GM23338 (cell line): ENCODE results near the gene PPP2R5C. TPM values are rescaled to one million over a fixed set of nuclear protein-coding genes. Genes with fewer than 3 reads are reported as not detected.

Experiments used
- ATAC-seq: fragments of 200-7000 bp; cut with Tn5 transposase; 3 replicates; pipeline ENCODE4 v1.9.1; 2020
- DNase-seq: peaks from one replicate; pipeline ENCODE4 v3.0.0-alpha.2; 2015; ENCODE audit warnings: low spot score
- H2AFZ ChIP-seq: fragments of 200-600 bp; sonication (generic); 2 replicates; pipeline ENCODE4 v1.8.0; 2016; ENCODE audit warnings: antibody characterized with exemption, mild to moderate bottlenecking, moderate library complexity
- H3F3A ChIP-seq: fragments of 200-600 bp; sonication (generic); replicated peaks from 2 replicates; pipeline ENCODE4 v1.8.0; 2017; ENCODE audit warnings: antibody characterized with exemption, mixed run types, low read depth
- H3K27ac ChIP-seq: fragments of 200-600 bp; sonication (generic); 2 replicates; pipeline ENCODE4 v1.6.1; 2016; ENCODE audit warnings: low read depth
- H3K27me3 ChIP-seq: fragments of 200-600 bp; sonication (generic); 2 replicates; pipeline ENCODE4 v1.8.0; 2016; ENCODE audit warnings: mild to moderate bottlenecking, mixed run types, moderate library complexity; ENCODE audit not compliant: insufficient read depth
- H3K36me3 ChIP-seq: fragments of 200-600 bp; sonication (generic); 2 replicates; pipeline ENCODE4 v1.8.0; 2016; ENCODE audit warnings: mild to moderate bottlenecking; ENCODE audit not compliant: insufficient read depth
- H3K4me1 ChIP-seq: fragments of 200-600 bp; sonication (generic); 2 replicates; pipeline ENCODE4 v1.8.0; 2016; ENCODE audit warnings: mild to moderate bottlenecking, moderate library complexity; ENCODE audit not compliant: insufficient read depth
- H3K4me2 ChIP-seq: fragments of 200-600 bp; sonication (generic); 2 replicates; pipeline ENCODE4 v1.7.1; 2017; ENCODE audit warnings: mixed run types
- H3K4me3 ChIP-seq: fragments of 200-600 bp; sonication (generic); 2 replicates; pipeline ENCODE4 v1.6.1; 2016; ENCODE audit warnings: mixed run types
- H3K79me2 ChIP-seq: fragments of 200-600 bp; sonication (generic); replicated peaks from 2 replicates; pipeline ENCODE4 v1.8.0; 2017; ENCODE audit warnings: mild to moderate bottlenecking; ENCODE audit not compliant: insufficient read depth
- H3K9me2 ChIP-seq: fragments of 200-600 bp; sonication (generic); 2 replicates; pipeline ENCODE4 v1.8.0; 2017; ENCODE audit not compliant: insufficient read depth
- H4K20me1 ChIP-seq: fragments of 200-600 bp; sonication (generic); replicated peaks from 2 replicates; pipeline ENCODE4 v1.8.0; 2017; ENCODE audit warnings: mild to moderate bottlenecking; ENCODE audit not compliant: insufficient read depth
- H3K27ac Mint-ChIP-seq: 2 replicates; pipeline ENCODE4 v1.8.0; 2020; ENCODE audit warnings: inconsistent platforms, mild to moderate bottlenecking, moderate library complexity, mixed read lengths
- H3K27me3 Mint-ChIP-seq: 3 replicates; pipeline ENCODE4 v1.8.0; 2022; ENCODE audit warnings: low read depth, mild to moderate bottlenecking, moderate library complexity, mixed read lengths, inconsistent platforms; ENCODE audit not compliant: insufficient read depth, poor library complexity
- H3K36me3 Mint-ChIP-seq: 3 replicates; pipeline ENCODE4 v1.8.0; 2021; ENCODE audit warnings: low read depth, mild to moderate bottlenecking, inconsistent platforms, moderate library complexity, mixed read lengths
- H3K4me1 Mint-ChIP-seq: 3 replicates; pipeline ENCODE4 v1.8.0; 2020; ENCODE audit warnings: mild to moderate bottlenecking, inconsistent platforms, mixed read lengths
- H3K4me3 Mint-ChIP-seq: 3 replicates; pipeline ENCODE4 v1.8.0; 2021; ENCODE audit warnings: moderate library complexity, mild to moderate bottlenecking, inconsistent platforms, mixed read lengths
- H3K9me3 Mint-ChIP-seq: 3 replicates; pipeline ENCODE4 v1.8.0; 2020; ENCODE audit warnings: moderate library complexity, mild to moderate bottlenecking, inconsistent platforms, mixed read lengths
- CREB1 ChIP-seq: fragments of 250-450 bp; sonication (Bioruptor Pico); IDR thresholded peaks from 2 replicates; pipeline ENCODE4 v1.5.0; 2020; ENCODE audit warnings: low read depth, mild to moderate bottlenecking, moderate library complexity
- CTCF ChIP-seq, 2 experiments: fragments of 200-600 bp in 1 of 2; sonication (generic) in 1 of 2; conservative IDR thresholded peaks; 2 replicates each; pipeline versions ENCODE4 v1.5.1 to v1.6.1; 2016 to 2017; ENCODE audit warnings: antibody characterized with exemption in 2 of 2, low read depth in 2 of 2, mild to moderate bottlenecking in 2 of 2, moderate library complexity in 1 of 2
- EZH2phosphoT487 ChIP-seq: fragments of 200-600 bp; sonication (generic); IDR thresholded peaks from one replicate; pipeline ENCODE4 v1.8.1; 2018; ENCODE audit warnings: antibody characterized with exemption; ENCODE audit not compliant: unreplicated experiment
- JUNB ChIP-seq: IDR thresholded peaks from one replicate; pipeline ENCODE4 v1.6.1; 2016; ENCODE audit warnings: antibody characterized with exemption; ENCODE audit not compliant: unreplicated experiment
- NANOG ChIP-seq: IDR thresholded peaks from 2 replicates; pipeline ENCODE4 v1.6.1; 2016; ENCODE audit warnings: antibody characterized with exemption, borderline replicate concordance
- POLR2AphosphoS5 ChIP-seq: IDR thresholded peaks from 2 replicates; pipeline ENCODE4 v1.6.1; 2016; ENCODE audit warnings: antibody characterized with exemption, low read depth
- STAT1 ChIP-seq: IDR thresholded peaks from one replicate; pipeline ENCODE4 v1.6.1; 2016; ENCODE audit warnings: antibody characterized with exemption; ENCODE audit not compliant: unreplicated experiment
- ZNF114 ChIP-seq: fragments of 250-450 bp; sonication (Bioruptor Pico); IDR thresholded peaks from 2 replicates; pipeline ENCODE4 v1.5.0; 2020; ENCODE audit warnings: mild to moderate bottlenecking, moderate library complexity
- ZNF331 ChIP-seq: fragments of 250-450 bp; sonication (Bioruptor Pico); IDR thresholded peaks from 2 replicates; pipeline ENCODE4 v1.5.0; 2020; ENCODE audit warnings: low read depth, mild to moderate bottlenecking, moderate library complexity
- polyA plus RNA-seq: library from polyadenylated mRNA; unstranded; fragments of >200 nt; fragmentation: Nextera tagmentation; extraction: Ambion mirVana; gene quantifications from 2 replicates; pipeline ENCODE4 v1.2.1, GENCODE V29; 2016
- total RNA-seq: library from RNA; depleted of rRNA; stranded (reverse); fragments of >200 nt; shearing (Covaris generic); gene quantifications from 2 replicates; pipeline ENCODE4 v1.2.3, GENCODE V29; 2014
- TF ChIP-seq, protein P1 (sequence below): fragments of 250-450 bp; sonication (Bioruptor Pico); IDR thresholded peaks from 2 replicates; pipeline ENCODE4 v1.5.0; 2020; ENCODE audit warnings: mild to moderate bottlenecking, moderate library complexity

Gene PPP2R5C
- total and polyA plus RNA-seq, 2 experiments from 2014 or later: 75.4 to 79.7 TPM

GRCh38 chr14:101957406-101958234, 196.1 kb downstream of the PPP2R5C start:
- Histone ChIP-seq H3K4me2 (no peak overlapping the region), H3K36me3 (no peaks in the 10 kb centered on the region), H3K27me3 (peaks cover 15% of the 10 kb centered on the region; the same call in 1 of the 2 replicates), H3K9me2 (no peaks in the 10 kb centered on the region), H3K4me3 (no peak overlapping the region), H4K20me1 (no peaks in the 10 kb centered on the region), H2AFZ (no peak overlapping the region), H3F3A (0 out of 2 replicates have a peak, but pooled peaks cover 5% of the 10 kb centered on the region), H3K4me1 (no peaks in the 10 kb centered on the region), H3K79me2 (no peaks in the 10 kb centered on the region), H3K27ac (no peak overlapping the region)
- Mint-ChIP-seq H3K27me3 (peaks cover 26% of the 10 kb centered on the region), H3K9me3 (no peaks in the 10 kb centered on the region), H3K36me3 (no peaks in the 10 kb centered on the region), H3K4me1 (peaks cover 10% of the 10 kb centered on the region; the same call in 2 of the 3 replicates), H3K4me3 (no peak overlapping the region), H3K27ac (no peak overlapping the region)
- no peak for ATAC-seq
- TF ChIP-seq ZNF114 (CRISPR knock-in tag): no peak
- TF ChIP-seq CREB1: no peak
- no peak for TF ChIP-seq EZH2phosphoT487
- no peak for TF ChIP-seq NANOG
- TF ChIP-seq CTCF (conservative IDR thresholded peaks at IDR 0.05; ENCODE audit: low read depth in 2 of 2): no peak
- TF ChIP-seq, protein P1, sequence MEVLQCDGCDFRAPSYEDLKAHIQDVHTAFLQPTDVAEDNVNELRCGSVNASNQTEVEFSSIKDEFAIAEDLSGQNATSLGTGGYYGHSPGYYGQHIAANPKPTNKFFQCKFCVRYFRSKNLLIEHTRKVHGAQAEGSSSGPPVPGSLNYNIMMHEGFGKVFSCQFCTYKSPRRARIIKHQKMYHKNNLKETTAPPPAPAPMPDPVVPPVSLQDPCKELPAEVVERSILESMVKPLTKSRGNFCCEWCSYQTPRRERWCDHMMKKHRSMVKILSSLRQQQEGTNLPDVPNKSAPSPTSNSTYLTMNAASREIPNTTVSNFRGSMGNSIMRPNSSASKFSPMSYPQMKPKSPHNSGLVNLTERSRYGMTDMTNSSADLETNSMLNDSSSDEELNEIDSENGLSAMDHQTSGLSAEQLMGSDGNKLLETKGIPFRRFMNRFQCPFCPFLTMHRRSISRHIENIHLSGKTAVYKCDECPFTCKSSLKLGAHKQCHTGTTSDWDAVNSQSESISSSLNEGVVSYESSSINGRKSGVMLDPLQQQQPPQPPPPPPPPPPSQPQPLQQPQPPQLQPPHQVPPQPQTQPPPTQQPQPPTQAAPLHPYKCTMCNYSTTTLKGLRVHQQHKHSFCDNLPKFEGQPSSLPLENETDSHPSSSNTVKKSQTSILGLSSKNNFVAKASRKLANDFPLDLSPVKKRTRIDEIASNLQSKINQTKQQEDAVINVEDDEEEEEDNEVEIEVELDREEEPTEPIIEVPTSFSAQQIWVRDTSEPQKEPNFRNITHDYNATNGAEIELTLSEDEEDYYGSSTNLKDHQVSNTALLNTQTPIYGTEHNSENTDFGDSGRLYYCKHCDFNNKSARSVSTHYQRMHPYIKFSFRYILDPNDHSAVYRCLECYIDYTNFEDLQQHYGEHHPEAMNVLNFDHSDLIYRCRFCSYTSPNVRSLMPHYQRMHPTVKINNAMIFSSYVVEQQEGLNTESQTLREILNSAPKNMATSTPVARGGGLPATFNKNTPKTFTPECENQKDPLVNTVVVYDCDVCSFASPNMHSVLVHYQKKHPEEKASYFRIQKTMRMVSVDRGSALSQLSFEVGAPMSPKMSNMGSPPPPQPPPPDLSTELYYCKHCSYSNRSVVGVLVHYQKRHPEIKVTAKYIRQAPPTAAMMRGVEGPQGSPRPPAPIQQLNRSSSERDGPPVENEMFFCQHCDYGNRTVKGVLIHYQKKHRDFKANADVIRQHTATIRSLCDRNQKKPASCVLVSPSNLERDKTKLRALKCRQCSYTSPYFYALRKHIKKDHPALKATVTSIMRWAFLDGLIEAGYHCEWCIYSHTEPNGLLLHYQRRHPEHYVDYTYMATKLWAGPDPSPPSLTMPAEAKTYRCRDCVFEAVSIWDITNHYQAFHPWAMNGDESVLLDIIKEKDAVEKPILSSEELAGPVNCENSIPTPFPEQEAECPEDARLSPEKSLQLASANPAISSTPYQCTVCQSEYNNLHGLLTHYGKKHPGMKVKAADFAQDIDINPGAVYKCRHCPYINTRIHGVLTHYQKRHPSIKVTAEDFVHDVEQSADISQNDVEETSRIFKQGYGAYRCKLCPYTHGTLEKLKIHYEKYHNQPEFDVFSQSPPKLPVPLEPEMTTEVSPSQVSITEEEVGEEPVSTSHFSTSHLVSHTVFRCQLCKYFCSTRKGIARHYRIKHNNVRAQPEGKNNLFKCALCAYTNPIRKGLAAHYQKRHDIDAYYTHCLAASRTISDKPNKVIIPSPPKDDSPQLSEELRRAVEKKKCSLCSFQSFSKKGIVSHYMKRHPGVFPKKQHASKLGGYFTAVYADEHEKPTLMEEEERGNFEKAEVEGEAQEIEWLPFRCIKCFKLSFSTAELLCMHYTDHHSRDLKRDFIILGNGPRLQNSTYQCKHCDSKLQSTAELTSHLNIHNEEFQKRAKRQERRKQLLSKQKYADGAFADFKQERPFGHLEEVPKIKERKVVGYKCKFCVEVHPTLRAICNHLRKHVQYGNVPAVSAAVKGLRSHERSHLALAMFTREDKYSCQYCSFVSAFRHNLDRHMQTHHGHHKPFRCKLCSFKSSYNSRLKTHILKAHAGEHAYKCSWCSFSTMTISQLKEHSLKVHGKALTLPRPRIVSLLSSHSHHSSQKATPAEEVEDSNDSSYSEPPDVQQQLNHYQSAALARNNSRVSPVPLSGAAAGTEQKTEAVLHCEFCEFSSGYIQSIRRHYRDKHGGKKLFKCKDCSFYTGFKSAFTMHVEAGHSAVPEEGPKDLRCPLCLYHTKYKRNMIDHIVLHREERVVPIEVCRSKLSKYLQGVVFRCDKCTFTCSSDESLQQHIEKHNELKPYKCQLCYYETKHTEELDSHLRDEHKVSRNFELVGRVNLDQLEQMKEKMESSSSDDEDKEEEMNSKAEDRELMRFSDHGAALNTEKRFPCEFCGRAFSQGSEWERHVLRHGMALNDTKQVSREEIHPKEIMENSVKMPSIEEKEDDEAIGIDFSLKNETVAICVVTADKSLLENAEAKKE: no peak
- no peak for TF ChIP-seq JUNB
- TF ChIP-seq ZNF331 (CRISPR knock-in tag): no peak
- TF ChIP-seq STAT1: no peak
- no peak for TF ChIP-seq POLR2AphosphoS5
- DNase-seq: no peak
